ENCODE measurements around the gene TMEM179.

- TF ChIP-seq CTCF (IDR thresholded peaks at IDR 0.05; ENCODE audit: low read depth, low read length, poor library complexity, severe bottlenecking) (no peak), EZH2phosphoT487 (IDR thresholded peaks at IDR 0.05; ENCODE audit: borderline replicate concordance, low read length) (no peak)
Observed at GRCh38 chr14:104556256-104557021, 48.1 kb downstream of the TMEM179 start.

All from DOHH2 (cell line).